A549 (cell line): Measurements from ENCODE around the gene DOCK9. TPM values are rescaled to one million over a fixed set of nuclear protein-coding genes. Genes with fewer than 3 reads are reported as not detected.

ENCODE experiments used
- ATAC-seq, 2 experiments: fragments of 200-7000 bp in 1 of 2; fragments of >200 bp in 1 of 2; cut with Nextera tagmentation in 1 of 2; cut with Tn5 transposase in 1 of 2; 3 replicates each; pipeline versions ENCODE4 v1.8.0 to v1.9.1; 2018 to 2020; ENCODE audit warnings: mild to moderate bottlenecking in 1 of 2, moderate library complexity in 1 of 2
- CTCF ChIA-PET: fragments of 300-600 bp; sonication (Branson Sonifier 250); formaldehyde crosslinking; extraction: SDS; loops from one replicate; lab custom pipeline; 2021; ENCODE audit warnings: antibody characterized with exemption, inconsistent platforms; lab: Yijun Ruan, JAX
- POLR2A ChIA-PET: fragments of 350-600 bp; formaldehyde crosslinking; extraction: SDS; loops from one replicate; lab custom pipeline; 2021; ENCODE audit warnings: antibody characterized with exemption, inconsistent platforms; lab: Yijun Ruan, JAX
- DNase-seq, 2 experiments: peaks; one replicate each; pipeline versions ENCODE4 v3.0.0 to v3.0.0-alpha.2; 2011 to 2016; ENCODE audit warnings: low read depth in 1 of 2, low spot score in 1 of 2
- FAIRE-seq: peaks from 2 replicates; lab custom pipeline; 2011; peaks lifted over from hg19 to GRCh38; lab: Jason Lieb, UNC
- H3K27ac ChIP-seq, 2 experiments: fragments of >200 bp; sonication (Bioruptor Twin); formaldehyde crosslinking; 3 replicates each; pipeline ENCODE4 v1.5.1; 2016 to 2017
- H3K4me1 ChIP-seq: fragments of >200 bp; sonication (Bioruptor Twin); formaldehyde crosslinking; 3 replicates; pipeline ENCODE4 v1.6.1; 2016
- H3K4me2 ChIP-seq: fragments of >200 bp; sonication (Bioruptor Twin); formaldehyde crosslinking; 3 replicates; pipeline ENCODE4 v1.6.1; 2016
- H3K4me3 ChIP-seq: fragments of >200 bp; sonication (Bioruptor Twin); formaldehyde crosslinking; 3 replicates; pipeline ENCODE4 v1.5.1; 2016
- H3K9me3 ChIP-seq: fragments of >200 bp; sonication (Bioruptor Twin); formaldehyde crosslinking; 3 replicates; pipeline ENCODE4 v1.6.1; 2016
- BHLHE40 ChIP-seq: IDR thresholded peaks from 2 replicates; pipeline ENCODE4 v1.6.1; 2012; ENCODE audit warnings: low read depth, low read length, inconsistent platforms
- CBX2 ChIP-seq: fragments of 200-600 bp; sonication (generic); IDR thresholded peaks from 2 replicates; pipeline ENCODE4 v1.6.1; 2016; ENCODE audit warnings: low read depth, mild to moderate bottlenecking, borderline replicate concordance
- CHD4 ChIP-seq: fragments of 200-600 bp; sonication (generic); IDR thresholded peaks from 2 replicates; pipeline ENCODE4 v1.6.1; 2016; ENCODE audit warnings: antibody characterized with exemption, mild to moderate bottlenecking, borderline replicate concordance
- EP300 ChIP-seq, 2 experiments: fragments of >200 bp; sonication (Bioruptor Twin); formaldehyde crosslinking; IDR thresholded peaks; 2 replicates in 1 of 2; 3 replicates in 1 of 2; pipeline ENCODE4 v1.6.1; 2016 to 2017
- GATA3 ChIP-seq: IDR thresholded peaks from 2 replicates; pipeline ENCODE4 v1.6.1; 2012; ENCODE audit warnings: borderline replicate concordance
- HOXA7 ChIP-seq: fragments of 250-450 bp; sonication (Bioruptor Pico); IDR thresholded peaks from 2 replicates; pipeline ENCODE4 v1.5.0; 2020; ENCODE audit warnings: mild to moderate bottlenecking, moderate library complexity
- MAZ ChIP-seq: fragments of 150-350 bp; IDR thresholded peaks from 2 replicates; pipeline ENCODE4 v1.6.1; 2014; ENCODE audit warnings: antibody characterized with exemption, low read depth, low read length, borderline replicate concordance
- MYC ChIP-seq: IDR thresholded peaks from 2 replicates; pipeline ENCODE4 v1.6.1; 2012; ENCODE audit warnings: mild to moderate bottlenecking, inconsistent platforms, low read length, improper control_type of control experiment, borderline replicate concordance
- NPAS2 ChIP-seq: fragments of 250-450 bp; sonication (Bioruptor Pico); IDR thresholded peaks from 2 replicates; pipeline ENCODE4 v1.8.0; 2022; ENCODE audit warnings: mild to moderate bottlenecking, moderate library complexity, borderline replicate concordance
- NR3C1 ChIP-seq: fragments of >200 bp; sonication (Bioruptor Twin); formaldehyde crosslinking; IDR thresholded peaks from 3 replicates; pipeline ENCODE4 v1.6.1; 2017
- RARB ChIP-seq: fragments of 250-450 bp; sonication (Bioruptor Pico); IDR thresholded peaks from 2 replicates; pipeline ENCODE4 v1.8.0; 2021; ENCODE audit warnings: mild to moderate bottlenecking, moderate library complexity
- RNF2 ChIP-seq: fragments of 200-600 bp; sonication (generic); IDR thresholded peaks from 2 replicates; pipeline ENCODE4 v1.6.1; 2016; ENCODE audit warnings: low read depth, mild to moderate bottlenecking, antibody characterized with exemption, moderate library complexity, borderline replicate concordance
- SMC3 ChIP-seq: fragments of >200 bp; sonication (Bioruptor Twin); formaldehyde crosslinking; IDR thresholded peaks from 3 replicates; pipeline ENCODE4 v1.6.1; 2018; ENCODE audit warnings: inconsistent platforms
- ZC3H11A ChIP-seq: fragments of 450-650 bp; IDR thresholded peaks from 2 replicates; pipeline ENCODE4 v1.6.1; 2014; ENCODE audit warnings: antibody characterized with exemption, mild to moderate bottlenecking
- ZNF302 ChIP-seq: fragments of 250-450 bp; sonication (Bioruptor Pico); IDR thresholded peaks from 2 replicates; pipeline ENCODE4 v1.9.0; 2021; ENCODE audit warnings: inconsistent platforms, mild to moderate bottlenecking, moderate library complexity
- WGBS: methylation state at CpG from one replicate; pipeline ENCODE4 v1.1.6; 2017; ENCODE audit errors: missing lambda C conversion rate; 5-methylcytosine and 5-hydroxymethylcytosine counted together
- polyA plus RNA-seq, 4 experiments: library from polyadenylated mRNA; depleted of rRNA in 3 of 4; stranded (reverse); fragments of >200 nt; fragmentation: RNase III in 1 of 4; extraction: RNeasy Plus Mini Kit Qiagen cat#74134 plus additional on column Dnase treatment in 1 of 4; gene quantifications; 2 replicates in 3 of 4; 3 replicates in 1 of 4; pipeline ENCODE4 v1.2.3, GENCODE V29; 2011 to 2017
- TF ChIP-seq, protein P1 (sequence below): IDR thresholded peaks from 2 replicates; pipeline ENCODE4 v1.6.1; 2012
- TF ChIP-seq, protein P2 (sequence below): fragments of >200 bp; sonication (Bioruptor Twin); formaldehyde crosslinking; IDR thresholded peaks from 3 replicates; pipeline ENCODE4 v1.5.1; 2016
- TF ChIP-seq, protein P3 (sequence below): IDR thresholded peaks from 2 replicates; pipeline ENCODE4 v1.6.1; 2012; ENCODE audit warnings: low read depth, borderline replicate concordance
- TF ChIP-seq, protein P4 (sequence below): fragments of 200-600 bp; sonication (generic); IDR thresholded peaks from 2 replicates; pipeline ENCODE4 v1.6.1; 2016; ENCODE audit warnings: antibody characterized with exemption, mild to moderate bottlenecking, moderate library complexity
- TF ChIP-seq, protein P5 (sequence below): fragments of 250-450 bp; sonication (Bioruptor Pico); IDR thresholded peaks from 2 replicates; pipeline ENCODE4 v1.5.0; 2021; ENCODE audit warnings: mild to moderate bottlenecking, moderate library complexity, borderline replicate concordance
- TF ChIP-seq, protein P6 (sequence below): fragments of >200 bp; sonication (Bioruptor Twin); formaldehyde crosslinking; IDR thresholded peaks from 3 replicates; pipeline ENCODE4 v1.6.1; 2016
- TF ChIP-seq, protein P7 (sequence below): IDR thresholded peaks from 2 replicates; pipeline ENCODE4 v1.6.1; 2012

DOCK9 gene
- polyA plus RNA-seq, 2 of the 4 experiments (the other 2 are of a cell fraction): 34.0 to 43.9 TPM

DNA sequence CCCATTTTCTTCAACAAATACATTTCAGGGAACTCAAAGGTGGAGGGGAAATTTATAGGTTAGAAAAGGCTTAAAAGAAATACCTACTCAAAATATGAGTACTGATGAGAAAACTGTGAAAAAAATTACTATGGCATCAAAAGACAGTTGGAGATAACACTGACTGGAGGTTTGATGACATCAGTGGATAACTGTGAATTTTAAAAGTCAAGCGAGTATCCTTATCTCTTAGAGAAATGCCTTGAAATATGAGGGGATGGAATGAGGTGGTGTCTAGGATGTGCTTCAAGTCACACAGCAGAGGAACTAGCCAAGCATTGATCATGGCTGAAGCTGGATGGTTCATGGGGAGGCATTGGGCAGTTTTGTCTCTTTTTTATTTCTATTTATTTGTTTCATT is 198.2 kb downstream of the DOCK9 start:
- TF ChIP-seq MAZ: no peak
- TF ChIP-seq, protein P1, sequence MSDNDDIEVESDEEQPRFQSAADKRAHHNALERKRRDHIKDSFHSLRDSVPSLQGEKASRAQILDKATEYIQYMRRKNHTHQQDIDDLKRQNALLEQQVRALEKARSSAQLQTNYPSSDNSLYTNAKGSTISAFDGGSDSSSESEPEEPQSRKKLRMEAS: no peak
- no peak for TF ChIP-seq CBX2
- TF ChIP-seq, protein P2, sequence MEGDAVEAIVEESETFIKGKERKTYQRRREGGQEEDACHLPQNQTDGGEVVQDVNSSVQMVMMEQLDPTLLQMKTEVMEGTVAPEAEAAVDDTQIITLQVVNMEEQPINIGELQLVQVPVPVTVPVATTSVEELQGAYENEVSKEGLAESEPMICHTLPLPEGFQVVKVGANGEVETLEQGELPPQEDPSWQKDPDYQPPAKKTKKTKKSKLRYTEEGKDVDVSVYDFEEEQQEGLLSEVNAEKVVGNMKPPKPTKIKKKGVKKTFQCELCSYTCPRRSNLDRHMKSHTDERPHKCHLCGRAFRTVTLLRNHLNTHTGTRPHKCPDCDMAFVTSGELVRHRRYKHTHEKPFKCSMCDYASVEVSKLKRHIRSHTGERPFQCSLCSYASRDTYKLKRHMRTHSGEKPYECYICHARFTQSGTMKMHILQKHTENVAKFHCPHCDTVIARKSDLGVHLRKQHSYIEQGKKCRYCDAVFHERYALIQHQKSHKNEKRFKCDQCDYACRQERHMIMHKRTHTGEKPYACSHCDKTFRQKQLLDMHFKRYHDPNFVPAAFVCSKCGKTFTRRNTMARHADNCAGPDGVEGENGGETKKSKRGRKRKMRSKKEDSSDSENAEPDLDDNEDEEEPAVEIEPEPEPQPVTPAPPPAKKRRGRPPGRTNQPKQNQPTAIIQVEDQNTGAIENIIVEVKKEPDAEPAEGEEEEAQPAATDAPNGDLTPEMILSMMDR: no peak
- no peak for TF ChIP-seq GATA3
- no peak for TF ChIP-seq ZC3H11A
- no peak for TF ChIP-seq MYC
- H3K4me2 ChIP-seq: no peak overlapping the region
- DNase-seq (no peak), ATAC-seq (no peak), FAIRE-seq (no peak)
- POLR2A ChIA-PET: no interaction called here
- H3K4me3 ChIP-seq: no peak overlapping the region
- no peaks in the 10 kb centered on the region for H3K9me3 ChIP-seq
- WGBS: 90% methylated on average over 1 of the region's 1 CpG
- CTCF ChIA-PET: interaction anchor here (0.7 kb wide), 1 partner anchor 15 kb away, joined by 3 read pairs; no protein-coding TSS in a partner anchor
- peaks cover 21% of the 10 kb centered on the region for H3K4me1 ChIP-seq
- no peak overlapping the region for H3K27ac ChIP-seq

DNA sequence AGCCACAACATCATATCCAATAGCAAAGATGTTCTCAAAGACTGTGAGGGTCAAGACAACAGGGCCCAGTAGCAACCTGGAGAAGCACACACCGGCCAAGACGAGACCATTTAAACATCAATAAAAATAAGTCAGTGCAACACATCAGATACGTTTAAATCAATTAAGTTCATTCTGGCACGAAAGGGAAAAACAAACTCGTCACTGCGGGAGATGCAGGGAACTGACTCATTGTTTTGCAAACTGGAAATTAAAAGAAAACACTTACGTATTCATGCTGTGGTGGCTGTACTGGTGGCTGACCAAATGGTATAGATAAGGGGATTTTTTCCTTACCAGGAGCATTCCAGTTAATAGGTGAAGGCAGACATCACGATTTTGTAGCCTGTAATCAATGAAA is 199.1 kb downstream of the DOCK9 start:
- H3K4me3 ChIP-seq: no peak overlapping the region
- WGBS: 70% methylated on average over 8 of the region's 8 CpGs
- CTCF ChIA-PET: no interaction called here
- ATAC-seq (no peak), DNase-seq (no peak)
- peak overlapping the region; percentile 30 to 67; a peak in 2 of 6 replicates for H3K27ac ChIP-seq
- TF ChIP-seq, protein P3, sequence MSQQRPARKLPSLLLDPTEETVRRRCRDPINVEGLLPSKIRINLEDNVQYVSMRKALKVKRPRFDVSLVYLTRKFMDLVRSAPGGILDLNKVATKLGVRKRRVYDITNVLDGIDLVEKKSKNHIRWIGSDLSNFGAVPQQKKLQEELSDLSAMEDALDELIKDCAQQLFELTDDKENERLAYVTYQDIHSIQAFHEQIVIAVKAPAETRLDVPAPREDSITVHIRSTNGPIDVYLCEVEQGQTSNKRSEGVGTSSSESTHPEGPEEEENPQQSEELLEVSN: no peak
- no peak for TF ChIP-seq HOXA7 (CRISPR knock-in tag)
- TF ChIP-seq ZC3H11A: no peak
- TF ChIP-seq NR3C1: no peak
- no peak for TF ChIP-seq CBX2
- no peak for TF ChIP-seq NPAS2 (CRISPR knock-in tag)
- TF ChIP-seq, protein P4, sequence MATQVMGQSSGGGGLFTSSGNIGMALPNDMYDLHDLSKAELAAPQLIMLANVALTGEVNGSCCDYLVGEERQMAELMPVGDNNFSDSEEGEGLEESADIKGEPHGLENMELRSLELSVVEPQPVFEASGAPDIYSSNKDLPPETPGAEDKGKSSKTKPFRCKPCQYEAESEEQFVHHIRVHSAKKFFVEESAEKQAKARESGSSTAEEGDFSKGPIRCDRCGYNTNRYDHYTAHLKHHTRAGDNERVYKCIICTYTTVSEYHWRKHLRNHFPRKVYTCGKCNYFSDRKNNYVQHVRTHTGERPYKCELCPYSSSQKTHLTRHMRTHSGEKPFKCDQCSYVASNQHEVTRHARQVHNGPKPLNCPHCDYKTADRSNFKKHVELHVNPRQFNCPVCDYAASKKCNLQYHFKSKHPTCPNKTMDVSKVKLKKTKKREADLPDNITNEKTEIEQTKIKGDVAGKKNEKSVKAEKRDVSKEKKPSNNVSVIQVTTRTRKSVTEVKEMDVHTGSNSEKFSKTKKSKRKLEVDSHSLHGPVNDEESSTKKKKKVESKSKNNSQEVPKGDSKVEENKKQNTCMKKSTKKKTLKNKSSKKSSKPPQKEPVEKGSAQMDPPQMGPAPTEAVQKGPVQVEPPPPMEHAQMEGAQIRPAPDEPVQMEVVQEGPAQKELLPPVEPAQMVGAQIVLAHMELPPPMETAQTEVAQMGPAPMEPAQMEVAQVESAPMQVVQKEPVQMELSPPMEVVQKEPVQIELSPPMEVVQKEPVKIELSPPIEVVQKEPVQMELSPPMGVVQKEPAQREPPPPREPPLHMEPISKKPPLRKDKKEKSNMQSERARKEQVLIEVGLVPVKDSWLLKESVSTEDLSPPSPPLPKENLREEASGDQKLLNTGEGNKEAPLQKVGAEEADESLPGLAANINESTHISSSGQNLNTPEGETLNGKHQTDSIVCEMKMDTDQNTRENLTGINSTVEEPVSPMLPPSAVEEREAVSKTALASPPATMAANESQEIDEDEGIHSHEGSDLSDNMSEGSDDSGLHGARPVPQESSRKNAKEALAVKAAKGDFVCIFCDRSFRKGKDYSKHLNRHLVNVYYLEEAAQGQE: no peak
- no peak for TF ChIP-seq EP300 (IDR thresholded peaks at IDR 0.05)
- no peak for TF ChIP-seq BHLHE40
- TF ChIP-seq, protein P5, sequence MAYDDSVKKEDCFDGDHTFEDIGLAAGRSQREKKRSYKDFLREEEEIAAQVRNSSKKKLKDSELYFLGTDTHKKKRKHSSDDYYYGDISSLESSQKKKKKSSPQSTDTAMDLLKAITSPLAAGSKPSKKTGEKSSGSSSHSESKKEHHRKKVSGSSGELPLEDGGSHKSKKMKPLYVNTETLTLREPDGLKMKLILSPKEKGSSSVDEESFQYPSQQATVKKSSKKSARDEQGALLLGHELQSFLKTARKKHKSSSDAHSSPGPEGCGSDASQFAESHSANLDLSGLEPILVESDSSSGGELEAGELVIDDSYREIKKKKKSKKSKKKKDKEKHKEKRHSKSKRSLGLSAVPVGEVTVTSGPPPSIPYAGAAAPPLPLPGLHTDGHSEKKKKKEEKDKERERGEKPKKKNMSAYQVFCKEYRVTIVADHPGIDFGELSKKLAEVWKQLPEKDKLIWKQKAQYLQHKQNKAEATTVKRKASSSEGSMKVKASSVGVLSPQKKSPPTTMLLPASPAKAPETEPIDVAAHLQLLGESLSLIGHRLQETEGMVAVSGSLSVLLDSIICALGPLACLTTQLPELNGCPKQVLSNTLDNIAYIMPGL (CRISPR knock-in tag): no peak
- TF ChIP-seq, protein P1: no peak
- TF ChIP-seq, protein P6, sequence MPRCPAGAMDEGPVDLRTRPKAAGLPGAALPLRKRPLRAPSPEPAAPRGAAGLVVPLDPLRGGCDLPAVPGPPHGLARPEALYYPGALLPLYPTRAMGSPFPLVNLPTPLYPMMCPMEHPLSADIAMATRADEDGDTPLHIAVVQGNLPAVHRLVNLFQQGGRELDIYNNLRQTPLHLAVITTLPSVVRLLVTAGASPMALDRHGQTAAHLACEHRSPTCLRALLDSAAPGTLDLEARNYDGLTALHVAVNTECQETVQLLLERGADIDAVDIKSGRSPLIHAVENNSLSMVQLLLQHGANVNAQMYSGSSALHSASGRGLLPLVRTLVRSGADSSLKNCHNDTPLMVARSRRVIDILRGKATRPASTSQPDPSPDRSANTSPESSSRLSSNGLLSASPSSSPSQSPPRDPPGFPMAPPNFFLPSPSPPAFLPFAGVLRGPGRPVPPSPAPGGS: no peak
- no peak for TF ChIP-seq ZNF302
- TF ChIP-seq CHD4: no peak
- TF ChIP-seq RARB (CRISPR knock-in tag): no peak
- TF ChIP-seq, protein P7, sequence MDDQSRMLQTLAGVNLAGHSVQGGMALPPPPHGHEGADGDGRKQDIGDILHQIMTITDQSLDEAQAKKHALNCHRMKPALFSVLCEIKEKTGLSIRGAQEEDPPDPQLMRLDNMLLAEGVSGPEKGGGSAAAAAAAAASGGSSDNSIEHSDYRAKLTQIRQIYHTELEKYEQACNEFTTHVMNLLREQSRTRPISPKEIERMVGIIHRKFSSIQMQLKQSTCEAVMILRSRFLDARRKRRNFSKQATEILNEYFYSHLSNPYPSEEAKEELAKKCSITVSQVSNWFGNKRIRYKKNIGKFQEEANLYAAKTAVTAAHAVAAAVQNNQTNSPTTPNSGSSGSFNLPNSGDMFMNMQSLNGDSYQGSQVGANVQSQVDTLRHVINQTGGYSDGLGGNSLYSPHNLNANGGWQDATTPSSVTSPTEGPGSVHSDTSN: no peak
- no peak for TF ChIP-seq SMC3
- no peak for TF ChIP-seq RNF2
- TF ChIP-seq, all 56 proteins: peak for 0
- no peaks in the 10 kb centered on the region for H3K9me3 ChIP-seq
- no peak overlapping the region for H3K4me2 ChIP-seq
- H3K4me1 ChIP-seq: peaks cover 21% of the 10 kb centered on the region
- POLR2A ChIA-PET: no interaction called here
- no peak for FAIRE-seq
